ENCODE results near the gene POLDIP2. TPM values are rescaled to one million over a fixed set of nuclear protein-coding genes. Genes with fewer than 3 reads are reported as not detected.

Gene POLDIP2
- total RNA-seq, 2 experiments from 2014 or later, result 88.8 to 89.2 TPM

DNA sequence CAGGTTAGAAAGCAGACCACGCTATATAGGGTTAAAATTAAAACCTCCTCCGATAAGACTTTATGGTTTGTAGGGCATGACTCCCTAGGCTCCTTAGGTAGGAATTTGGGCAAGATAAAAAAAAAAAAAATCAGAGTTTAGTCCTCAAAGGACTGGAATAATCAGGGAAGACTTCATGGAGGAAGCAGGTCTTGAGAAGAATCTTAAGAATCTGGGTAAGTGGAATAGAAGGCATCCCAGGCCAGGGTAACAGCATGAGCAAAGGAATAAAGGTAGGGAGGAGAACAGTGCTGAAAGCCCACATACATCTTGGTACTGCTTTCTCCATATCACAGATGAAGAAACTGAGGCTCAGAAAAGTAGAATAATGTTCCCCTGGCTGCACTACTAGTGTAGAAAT, 33.2 kb upstream of the POLDIP2 start:
- Histone ChIP-seq H3K9me2 (ENCODE audit: insufficient read depth, low read length) (no peaks in the 10 kb centered on the region), H2AFZ (ENCODE audit: low read length) (no peak overlapping the region), H3K79me2 (ENCODE audit: insufficient read depth, low read depth, low read length) (no peaks in the 10 kb centered on the region), H3K4me3 (ENCODE audit: low read depth, low read length, poor library complexity, severe bottlenecking) (no peak overlapping the region), H3K4me2 (ENCODE audit: low read length) (no peak overlapping the region), H3K4me1 (ENCODE audit: insufficient read depth, low read length, poor library complexity, severe bottlenecking) (no peaks in the 10 kb centered on the region), H3K9me3 (ENCODE audit: low read length) (no peaks in the 10 kb centered on the region), H4K20me1 (ENCODE audit: insufficient read depth, low read length) (no peaks in the 10 kb centered on the region), H3K27ac (ENCODE audit: low read depth, low read length, poor library complexity, severe bottlenecking) (no peak overlapping the region), H3K36me3 (ENCODE audit: insufficient read depth, low read length) (peaks cover 17% of the 10 kb centered on the region)
- intact Hi-C loops (cut with micrococcal nuclease; ENCODE audit: unreplicated experiment), result no loop called here
- CTCF ChIA-PET (ENCODE audit: unreplicated experiment), result no interaction called here
- DNase-seq (ENCODE audit: low spot score), result no peak
- TSS peak; percentile 23 for BruUV-seq (replicated peaks)
- TF ChIP-seq, protein P1, sequence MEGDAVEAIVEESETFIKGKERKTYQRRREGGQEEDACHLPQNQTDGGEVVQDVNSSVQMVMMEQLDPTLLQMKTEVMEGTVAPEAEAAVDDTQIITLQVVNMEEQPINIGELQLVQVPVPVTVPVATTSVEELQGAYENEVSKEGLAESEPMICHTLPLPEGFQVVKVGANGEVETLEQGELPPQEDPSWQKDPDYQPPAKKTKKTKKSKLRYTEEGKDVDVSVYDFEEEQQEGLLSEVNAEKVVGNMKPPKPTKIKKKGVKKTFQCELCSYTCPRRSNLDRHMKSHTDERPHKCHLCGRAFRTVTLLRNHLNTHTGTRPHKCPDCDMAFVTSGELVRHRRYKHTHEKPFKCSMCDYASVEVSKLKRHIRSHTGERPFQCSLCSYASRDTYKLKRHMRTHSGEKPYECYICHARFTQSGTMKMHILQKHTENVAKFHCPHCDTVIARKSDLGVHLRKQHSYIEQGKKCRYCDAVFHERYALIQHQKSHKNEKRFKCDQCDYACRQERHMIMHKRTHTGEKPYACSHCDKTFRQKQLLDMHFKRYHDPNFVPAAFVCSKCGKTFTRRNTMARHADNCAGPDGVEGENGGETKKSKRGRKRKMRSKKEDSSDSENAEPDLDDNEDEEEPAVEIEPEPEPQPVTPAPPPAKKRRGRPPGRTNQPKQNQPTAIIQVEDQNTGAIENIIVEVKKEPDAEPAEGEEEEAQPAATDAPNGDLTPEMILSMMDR (conservative IDR thresholded peaks at IDR 0.05; ENCODE audit: low read length), result no peak
- POLR2A ChIA-PET, result no interaction called here

DNA sequence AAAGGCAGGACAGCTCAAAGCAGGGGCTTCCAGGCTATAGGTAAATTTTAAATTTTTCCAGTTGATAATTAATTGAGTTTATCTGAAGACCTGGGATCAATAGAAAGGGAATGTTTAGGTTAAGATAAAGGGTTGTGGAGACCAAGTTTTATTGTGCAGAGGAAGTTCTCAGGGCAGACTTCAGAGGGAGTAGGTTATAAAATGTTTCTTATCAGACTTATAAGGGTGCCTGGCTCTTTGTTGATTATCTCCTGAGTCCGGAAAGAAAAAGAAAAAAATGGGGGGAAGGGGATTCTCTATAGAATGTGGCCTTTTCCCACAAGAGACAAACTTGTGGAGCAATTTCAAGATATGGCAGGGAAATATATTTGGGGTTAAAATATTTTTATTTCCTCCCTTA, 32.8 kb upstream of the POLDIP2 start:
- intact Hi-C loops (cut with micrococcal nuclease; ENCODE audit: unreplicated experiment), result no loop called here
- Histone ChIP-seq H3K9me2 (ENCODE audit: insufficient read depth, low read length) (no peaks in the 10 kb centered on the region), H2AFZ (ENCODE audit: low read length) (no peak overlapping the region), H3K27ac (ENCODE audit: low read depth, low read length, poor library complexity, severe bottlenecking) (no peak overlapping the region), H3K4me2 (ENCODE audit: low read length) (no peak overlapping the region), H3K4me1 (ENCODE audit: insufficient read depth, low read length, poor library complexity, severe bottlenecking) (no peaks in the 10 kb centered on the region), H4K20me1 (ENCODE audit: insufficient read depth, low read length) (no peaks in the 10 kb centered on the region), H3K4me3 (ENCODE audit: low read depth, low read length, poor library complexity, severe bottlenecking) (no peak overlapping the region), H3K9me3 (ENCODE audit: low read length) (no peaks in the 10 kb centered on the region), H3K79me2 (ENCODE audit: insufficient read depth, low read depth, low read length) (no peaks in the 10 kb centered on the region), H3K36me3 (ENCODE audit: insufficient read depth, low read length) (peaks cover 17% of the 10 kb centered on the region)
- no peak for DNase-seq (ENCODE audit: low spot score)
- ChIA-PET CTCF (ENCODE audit: unreplicated experiment) (no interaction called here), POLR2A (no interaction called here)
- no TSS peak for BruUV-seq (replicated peaks)
- TF ChIP-seq EZH2phosphoT487 (IDR thresholded peaks at IDR 0.05; ENCODE audit: borderline replicate concordance, low read depth, low read length), result no peak
- TF ChIP-seq, protein P1 (conservative IDR thresholded peaks at IDR 0.05; ENCODE audit: low read length), result no peak

DNA sequence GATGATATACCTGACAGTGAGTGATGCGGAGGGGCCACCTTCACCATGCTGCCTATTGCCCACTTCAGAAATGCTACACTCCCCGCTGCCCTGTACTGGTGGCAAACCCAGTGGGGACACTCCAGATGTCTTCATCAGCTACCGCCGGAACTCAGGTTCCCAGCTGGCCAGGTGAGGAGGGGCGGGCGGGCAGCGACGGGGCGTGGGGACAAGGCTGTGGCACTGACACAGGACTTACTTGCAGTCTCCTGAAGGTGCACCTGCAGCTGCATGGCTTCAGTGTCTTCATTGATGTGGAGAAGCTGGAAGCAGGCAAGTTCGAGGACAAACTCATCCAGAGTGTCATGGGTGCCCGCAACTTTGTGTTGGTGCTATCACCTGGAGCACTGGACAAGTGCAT, 30.8 kb upstream of the POLDIP2 start:
- no peak overlapping the region for H3K4me2 ChIP-seq (ENCODE audit: low read length)
- intact Hi-C loops (cut with micrococcal nuclease; ENCODE audit: unreplicated experiment), result no loop called here
- no TSS peak for BruUV-seq (replicated peaks)
- H3K4me3 ChIP-seq (ENCODE audit: low read depth, low read length, poor library complexity, severe bottlenecking), result no peak overlapping the region
- H3K9me2 ChIP-seq (ENCODE audit: insufficient read depth, low read length), result no peaks in the 10 kb centered on the region
- no peak for TF ChIP-seq EZH2phosphoT487 (IDR thresholded peaks at IDR 0.05; ENCODE audit: borderline replicate concordance, low read depth, low read length)
- TF ChIP-seq, protein P1 (conservative IDR thresholded peaks at IDR 0.05; ENCODE audit: low read length), result no peak
- no peaks in the 10 kb centered on the region for H3K9me3 ChIP-seq (ENCODE audit: low read length)
- no peaks in the 10 kb centered on the region; the same call in 1 of the 2 replicates for H4K20me1 ChIP-seq (ENCODE audit: insufficient read depth, low read length)
- no peak overlapping the region for H3K27ac ChIP-seq (ENCODE audit: low read depth, low read length, poor library complexity, severe bottlenecking)
- H3K4me1 ChIP-seq (ENCODE audit: insufficient read depth, low read length, poor library complexity, severe bottlenecking), result no peaks in the 10 kb centered on the region
- ChIA-PET CTCF (ENCODE audit: unreplicated experiment) (no interaction called here), POLR2A (no interaction called here)
- peaks cover 17% of the 10 kb centered on the region for H3K36me3 ChIP-seq (ENCODE audit: insufficient read depth, low read length)
- H3K79me2 ChIP-seq (ENCODE audit: insufficient read depth, low read depth, low read length), result no peaks in the 10 kb centered on the region
- DNase-seq (ENCODE audit: low spot score), result no peak
- H2AFZ ChIP-seq (ENCODE audit: low read length), result no peak overlapping the region

All from OCI-LY7 (cell line).